DND-41 (cell line): ENCODE measurements around the gene POLK.

Experiments used
- ATAC-seq: fragments of 200-7000 bp; cut with Tn5 transposase; 3 replicates; pipeline ENCODE4 v1.9.1; 2021; ENCODE audit warnings: low read depth; ENCODE audit not compliant: insufficient read depth
- DNase-seq: peaks from one replicate; pipeline ENCODE4 v3.0.0-alpha.2; 2020
- H2AFZ ChIP-seq: 2 replicates; pipeline ENCODE4 v1.6.0; 2012; ENCODE audit warnings: low read depth, low read length
- H3K27ac ChIP-seq: 2 replicates; pipeline ENCODE4 v1.5.1; 2012; ENCODE audit warnings: low read length, inconsistent platforms
- H3K27me3 ChIP-seq: fragments of 200-600 bp; sonication (generic); 2 replicates; pipeline ENCODE4 v1.6.0; 2012; ENCODE audit warnings: low read length, mild to moderate bottlenecking, inconsistent platforms; ENCODE audit not compliant: insufficient read depth, poor library complexity
- H3K36me3 ChIP-seq: 2 replicates; pipeline ENCODE4 v1.5.1; 2012; ENCODE audit warnings: low read length, inconsistent platforms; ENCODE audit not compliant: insufficient read depth
- H3K4me1 ChIP-seq: 2 replicates; pipeline ENCODE4 v1.5.1; 2012; ENCODE audit warnings: mild to moderate bottlenecking, low read length; ENCODE audit not compliant: insufficient read depth
- H3K4me2 ChIP-seq: 2 replicates; pipeline ENCODE4 v1.6.0; 2012; ENCODE audit warnings: mild to moderate bottlenecking, moderate library complexity, low read length, inconsistent platforms; ENCODE audit not compliant: insufficient read depth
- H3K4me3 ChIP-seq, 2 experiments: fragments of 200-600 bp in 1 of 2; shearing (Covaris generic) in 1 of 2; 2 replicates each; pipeline ENCODE4 v1.5.1; 2012 to 2016; ENCODE audit warnings: inconsistent platforms in 2 of 2, low read length in 2 of 2, mild to moderate bottlenecking in 2 of 2, low read depth in 1 of 2, moderate library complexity in 1 of 2
- H3K79me2 ChIP-seq: 2 replicates; pipeline ENCODE4 v1.6.0; 2012; ENCODE audit warnings: low read length, inconsistent platforms; ENCODE audit not compliant: insufficient read depth
- H3K9ac ChIP-seq: 2 replicates; pipeline ENCODE4 v1.6.0; 2012; ENCODE audit warnings: low read depth, mild to moderate bottlenecking, inconsistent platforms, low read length, moderate library complexity
- H3K9me3 ChIP-seq: 2 replicates; pipeline ENCODE4 v1.5.1; 2012; ENCODE audit warnings: low read length, moderate library complexity, mild to moderate bottlenecking, inconsistent platforms; ENCODE audit not compliant: insufficient read depth, severe bottlenecking
- H4K20me1 ChIP-seq: 2 replicates; pipeline ENCODE4 v1.6.0; 2012; ENCODE audit warnings: low read length; ENCODE audit not compliant: insufficient read depth
- EZH2 ChIP-seq: IDR thresholded peaks from 3 replicates; pipeline ENCODE4 v1.6.1; 2012; ENCODE audit warnings: borderline replicate concordance, low read depth, mild to moderate bottlenecking, moderate library complexity, low read length, inconsistent platforms; ENCODE audit not compliant: severe bottlenecking
- TF ChIP-seq, protein P1 (sequence below): IDR thresholded peaks from 2 replicates; pipeline ENCODE4 v1.5.1; 2012; ENCODE audit warnings: borderline replicate concordance, low read length, moderate library complexity, mild to moderate bottlenecking; ENCODE audit not compliant: poor library complexity, severe bottlenecking; ENCODE audit errors: extremely low read depth

POLK gene

DNA sequence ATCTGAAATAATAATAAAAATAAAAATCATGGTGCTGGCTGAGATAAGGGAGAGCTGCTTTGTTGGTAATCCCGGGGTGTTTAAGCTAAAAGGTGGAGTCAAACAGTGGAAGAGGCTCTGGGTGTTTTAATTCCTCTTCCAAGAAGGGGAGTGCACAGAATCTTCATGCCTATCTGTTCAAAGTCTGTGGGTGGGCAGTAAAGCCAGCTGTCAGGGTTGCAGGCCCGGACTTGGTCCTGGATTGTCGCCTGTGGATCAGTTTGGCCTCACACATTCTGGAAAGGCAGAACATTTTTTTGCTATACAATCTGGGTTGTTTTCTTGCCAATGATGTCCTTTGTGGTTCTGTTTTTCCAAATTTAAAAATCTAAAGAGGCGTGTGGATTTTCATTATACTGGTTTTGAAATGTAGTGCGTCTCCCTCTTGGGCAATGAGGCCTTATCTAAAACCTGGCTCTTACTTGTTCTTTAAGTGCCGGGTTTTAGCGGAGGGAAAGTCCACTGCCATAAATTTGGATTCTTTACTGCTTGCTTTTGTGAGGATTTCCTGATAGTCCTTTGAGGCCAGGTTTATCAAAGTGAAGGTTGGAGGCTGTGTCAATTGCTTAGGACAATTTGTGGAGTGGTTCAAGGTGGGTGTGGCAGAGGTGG, 105.4 kb downstream of the POLK start:
- H4K20me1 ChIP-seq: no peaks in the 10 kb centered on the region
- H3K4me1 ChIP-seq: no peaks in the 10 kb centered on the region
- no peak overlapping the region for H3K27ac ChIP-seq
- H2AFZ ChIP-seq: no peak overlapping the region
- no peaks in the 10 kb centered on the region for H3K27me3 ChIP-seq
- no peak overlapping the region for H3K4me3 ChIP-seq
- DNase-seq: no peak
- no peak for ATAC-seq
- no peaks in the 10 kb centered on the region for H3K36me3 ChIP-seq
- H3K79me2 ChIP-seq: no peaks in the 10 kb centered on the region
- H3K4me2 ChIP-seq: no peak overlapping the region
- no peaks in the 10 kb centered on the region for H3K9me3 ChIP-seq
- no peak overlapping the region for H3K9ac ChIP-seq
- TF ChIP-seq EZH2: no peak
- TF ChIP-seq, protein P1, sequence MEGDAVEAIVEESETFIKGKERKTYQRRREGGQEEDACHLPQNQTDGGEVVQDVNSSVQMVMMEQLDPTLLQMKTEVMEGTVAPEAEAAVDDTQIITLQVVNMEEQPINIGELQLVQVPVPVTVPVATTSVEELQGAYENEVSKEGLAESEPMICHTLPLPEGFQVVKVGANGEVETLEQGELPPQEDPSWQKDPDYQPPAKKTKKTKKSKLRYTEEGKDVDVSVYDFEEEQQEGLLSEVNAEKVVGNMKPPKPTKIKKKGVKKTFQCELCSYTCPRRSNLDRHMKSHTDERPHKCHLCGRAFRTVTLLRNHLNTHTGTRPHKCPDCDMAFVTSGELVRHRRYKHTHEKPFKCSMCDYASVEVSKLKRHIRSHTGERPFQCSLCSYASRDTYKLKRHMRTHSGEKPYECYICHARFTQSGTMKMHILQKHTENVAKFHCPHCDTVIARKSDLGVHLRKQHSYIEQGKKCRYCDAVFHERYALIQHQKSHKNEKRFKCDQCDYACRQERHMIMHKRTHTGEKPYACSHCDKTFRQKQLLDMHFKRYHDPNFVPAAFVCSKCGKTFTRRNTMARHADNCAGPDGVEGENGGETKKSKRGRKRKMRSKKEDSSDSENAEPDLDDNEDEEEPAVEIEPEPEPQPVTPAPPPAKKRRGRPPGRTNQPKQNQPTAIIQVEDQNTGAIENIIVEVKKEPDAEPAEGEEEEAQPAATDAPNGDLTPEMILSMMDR: no peak

DNA sequence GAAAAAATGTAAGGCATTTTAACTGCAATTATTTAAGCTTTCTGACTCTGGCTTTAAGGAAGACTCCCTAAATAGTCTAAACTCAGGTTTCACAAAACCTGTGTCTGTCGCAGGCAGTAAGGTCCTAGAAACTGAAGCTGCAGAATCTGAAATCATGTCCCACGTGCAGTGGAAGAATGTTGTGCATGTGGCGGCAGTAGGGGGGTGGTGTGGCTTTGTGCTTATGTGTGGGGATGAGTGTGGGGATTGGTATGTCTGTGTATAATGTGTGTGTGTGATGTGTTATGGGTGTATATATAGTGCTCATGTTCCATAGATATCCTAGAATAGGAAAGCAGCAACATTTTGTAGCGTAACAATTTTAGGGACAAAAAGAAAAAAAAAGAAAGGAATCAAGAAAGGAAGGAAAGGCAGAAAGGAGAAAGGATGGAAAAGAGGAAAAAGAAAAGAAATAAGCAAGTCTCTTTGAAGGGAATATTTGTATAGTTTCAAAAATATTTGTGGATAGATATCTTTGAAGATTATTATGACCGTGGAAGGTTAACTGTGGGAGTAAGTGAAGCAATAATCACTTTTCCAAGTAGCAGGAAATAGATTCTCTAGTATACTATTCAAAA, 106.2 kb downstream of the POLK start:
- Histone ChIP-seq H3K4me1 (no peaks in the 10 kb centered on the region), H4K20me1 (no peaks in the 10 kb centered on the region), H3K27ac (no peak overlapping the region), H3K79me2 (no peaks in the 10 kb centered on the region), H3K27me3 (no peaks in the 10 kb centered on the region), H3K9ac (no peak overlapping the region), H3K4me2 (no peak overlapping the region), H3K4me3 (no peak overlapping the region), H2AFZ (no peak overlapping the region), H3K9me3 (no peaks in the 10 kb centered on the region), H3K36me3 (no peaks in the 10 kb centered on the region)
- ATAC-seq (no peak), DNase-seq (no peak)
- TF ChIP-seq, protein P1: no peak
- TF ChIP-seq EZH2: no peak

DNA sequence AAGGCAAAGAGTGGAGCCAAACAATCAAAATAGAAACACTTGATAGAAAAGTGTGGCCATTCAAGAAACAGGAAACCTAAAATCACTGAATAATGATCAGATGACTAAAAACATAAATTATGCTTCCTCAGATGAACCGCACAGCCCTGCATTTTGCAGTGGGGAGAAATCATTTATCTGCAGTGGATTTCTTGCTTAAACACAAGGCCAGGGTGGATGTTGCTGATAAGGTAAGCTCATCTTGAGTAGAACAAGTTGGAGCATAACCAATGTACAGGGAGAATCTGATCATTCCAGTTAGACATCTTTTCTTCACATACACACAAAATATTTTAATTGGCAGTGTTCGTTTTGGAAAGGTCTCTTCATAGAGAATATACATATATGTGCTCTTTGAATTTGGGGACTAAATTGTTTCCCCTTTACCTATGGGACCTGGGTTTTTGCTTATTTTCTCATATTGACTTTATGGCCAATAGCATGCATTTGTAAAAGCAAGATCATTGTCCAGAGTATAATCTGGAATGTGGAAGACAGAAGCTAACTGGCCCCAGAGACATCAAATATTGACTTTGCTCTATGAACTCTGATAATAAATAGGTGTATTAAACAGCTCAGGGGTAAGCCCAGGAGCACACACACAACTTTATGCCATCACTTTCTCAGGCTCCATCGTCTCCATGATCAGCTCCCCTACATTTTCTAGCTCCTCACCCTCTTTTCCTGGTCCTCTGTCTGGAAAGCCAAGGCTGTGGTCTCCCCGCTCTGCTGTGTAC, 108.7 kb downstream of the POLK start:
- H3K27me3 ChIP-seq: no peaks in the 10 kb centered on the region
- no peak for TF ChIP-seq EZH2
- TF ChIP-seq, protein P1: no peak
- no peaks in the 10 kb centered on the region for H3K9me3 ChIP-seq
- no peaks in the 10 kb centered on the region for H3K4me1 ChIP-seq
- no peak for ATAC-seq
- no peaks in the 10 kb centered on the region for H4K20me1 ChIP-seq
- no peaks in the 10 kb centered on the region for H3K36me3 ChIP-seq
- H3K4me2 ChIP-seq: no peak overlapping the region
- no peaks in the 10 kb centered on the region for H3K79me2 ChIP-seq
- H3K4me3 ChIP-seq: no peak overlapping the region
- H3K27ac ChIP-seq: no peak overlapping the region
- no peak overlapping the region for H2AFZ ChIP-seq
- DNase-seq: no peak
- no peak overlapping the region for H3K9ac ChIP-seq
